Calu3 (cell line): ENCODE measurements around the gene TBPL2. TPM values are rescaled to one million over a fixed set of nuclear protein-coding genes. Genes with fewer than 3 reads are reported as not detected.
"Not testable (repeated sequence)": the region's sequence is repeated elsewhere in the genome, so short reads cannot be mapped to it uniquely, and the experiment has no call there.

Experiments
- BruUV-seq: library from RNA; stranded (reverse); fragments of 400-500 nt; replicated peaks from 2 replicates; lab custom pipeline; 2021; lab: Mats Ljungman, UMichigan
- CTCF ChIA-PET: fragments of 300-600 bp; sonication (Branson Sonifier 250); formaldehyde crosslinking; loops from one replicate; lab custom pipeline; 2022; ENCODE audit warnings: antibody characterized with exemption; lab: Charles Lee
- DNase-seq: peaks from one replicate; pipeline ENCODE4 v3.0.0; 2022
- H3K27ac Mint-ChIP-seq: one replicate; pipeline ENCODE4 v1.8.0; 2022; ENCODE audit warnings: mixed read lengths; ENCODE audit not compliant: unreplicated experiment
- H3K27me3 Mint-ChIP-seq: one replicate; pipeline ENCODE4 v1.8.0; 2022; ENCODE audit warnings: mixed read lengths; ENCODE audit not compliant: unreplicated experiment
- H3K36me3 Mint-ChIP-seq: one replicate; pipeline ENCODE4 v1.8.0; 2022; ENCODE audit warnings: mild to moderate bottlenecking, moderate library complexity, mixed read lengths; ENCODE audit not compliant: insufficient read depth, unreplicated experiment
- H3K4me1 Mint-ChIP-seq: one replicate; pipeline ENCODE4 v1.8.0; 2022; ENCODE audit warnings: mild to moderate bottlenecking, low read depth, mixed read lengths; ENCODE audit not compliant: unreplicated experiment
- H3K4me3 Mint-ChIP-seq: one replicate; pipeline ENCODE4 v1.8.0; 2022; ENCODE audit warnings: mild to moderate bottlenecking, low read depth, moderate library complexity, mixed read lengths; ENCODE audit not compliant: unreplicated experiment
- H3K9me3 Mint-ChIP-seq: one replicate; pipeline ENCODE4 v1.8.0; 2022; ENCODE audit warnings: low read depth, mixed read lengths; ENCODE audit not compliant: unreplicated experiment
- intact Hi-C: fragments of 100-400 bp; cut with micrococcal nuclease; formaldehyde crosslinking; loops from one replicate; pipeline ENCODE4 v1.10.0; 2022; ENCODE audit not compliant: unreplicated experiment
- total RNA-seq: library from RNA; stranded (reverse); gene quantifications from 2 replicates; pipeline ENCODE4 v1.2.3, GENCODE V29; 2022
- TF ChIP-seq, protein P1 (sequence below): fragments of 200-600 bp; IDR thresholded peaks from one replicate; pipeline ENCODE4 v1.8.0; 2022; ENCODE audit warnings: antibody characterized with exemption; ENCODE audit not compliant: unreplicated experiment

TBPL2 gene
- total RNA-seq, 1 experiment from 2014 or later: not detected

DNA sequence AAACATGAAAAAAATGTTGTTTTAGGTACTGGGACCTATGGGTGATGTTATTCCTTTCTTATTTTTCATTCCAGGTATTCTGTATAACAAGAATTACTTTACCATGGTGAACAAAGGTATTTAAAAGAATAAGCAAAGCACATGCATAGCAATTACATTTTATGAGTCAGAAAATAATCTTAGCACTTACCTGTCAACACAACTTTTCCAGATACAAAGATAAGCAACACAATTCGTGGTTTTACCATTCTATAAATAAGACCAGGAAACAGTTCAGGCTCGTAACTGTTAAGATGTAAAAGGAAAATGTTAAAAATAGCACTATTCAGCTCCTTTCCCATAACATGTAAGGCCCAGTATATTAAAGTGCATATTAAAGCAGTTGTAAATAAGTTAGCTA is 16.4 kb downstream of the TBPL2 start:
- H3K4me3 Mint-ChIP-seq: no peak overlapping the region
- H3K27me3 Mint-ChIP-seq: no peaks in the 10 kb centered on the region
- H3K4me1 Mint-ChIP-seq: peaks cover 13% of the 10 kb centered on the region
- TF ChIP-seq, protein P1, sequence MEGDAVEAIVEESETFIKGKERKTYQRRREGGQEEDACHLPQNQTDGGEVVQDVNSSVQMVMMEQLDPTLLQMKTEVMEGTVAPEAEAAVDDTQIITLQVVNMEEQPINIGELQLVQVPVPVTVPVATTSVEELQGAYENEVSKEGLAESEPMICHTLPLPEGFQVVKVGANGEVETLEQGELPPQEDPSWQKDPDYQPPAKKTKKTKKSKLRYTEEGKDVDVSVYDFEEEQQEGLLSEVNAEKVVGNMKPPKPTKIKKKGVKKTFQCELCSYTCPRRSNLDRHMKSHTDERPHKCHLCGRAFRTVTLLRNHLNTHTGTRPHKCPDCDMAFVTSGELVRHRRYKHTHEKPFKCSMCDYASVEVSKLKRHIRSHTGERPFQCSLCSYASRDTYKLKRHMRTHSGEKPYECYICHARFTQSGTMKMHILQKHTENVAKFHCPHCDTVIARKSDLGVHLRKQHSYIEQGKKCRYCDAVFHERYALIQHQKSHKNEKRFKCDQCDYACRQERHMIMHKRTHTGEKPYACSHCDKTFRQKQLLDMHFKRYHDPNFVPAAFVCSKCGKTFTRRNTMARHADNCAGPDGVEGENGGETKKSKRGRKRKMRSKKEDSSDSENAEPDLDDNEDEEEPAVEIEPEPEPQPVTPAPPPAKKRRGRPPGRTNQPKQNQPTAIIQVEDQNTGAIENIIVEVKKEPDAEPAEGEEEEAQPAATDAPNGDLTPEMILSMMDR: no peak
- intact Hi-C loops: no loop called here
- H3K36me3 Mint-ChIP-seq: no peaks in the 10 kb centered on the region
- BruUV-seq: no TSS peak
- no peak for DNase-seq
- H3K27ac Mint-ChIP-seq: no peak overlapping the region
- H3K9me3 Mint-ChIP-seq: no peaks in the 10 kb centered on the region
- CTCF ChIA-PET: interaction anchor here (0.6 to 0.7 kb wide), 2 partner anchors 216 to 256 kb away, joined by 3 to 4 read pairs; no protein-coding TSS in a partner anchor

DNA sequence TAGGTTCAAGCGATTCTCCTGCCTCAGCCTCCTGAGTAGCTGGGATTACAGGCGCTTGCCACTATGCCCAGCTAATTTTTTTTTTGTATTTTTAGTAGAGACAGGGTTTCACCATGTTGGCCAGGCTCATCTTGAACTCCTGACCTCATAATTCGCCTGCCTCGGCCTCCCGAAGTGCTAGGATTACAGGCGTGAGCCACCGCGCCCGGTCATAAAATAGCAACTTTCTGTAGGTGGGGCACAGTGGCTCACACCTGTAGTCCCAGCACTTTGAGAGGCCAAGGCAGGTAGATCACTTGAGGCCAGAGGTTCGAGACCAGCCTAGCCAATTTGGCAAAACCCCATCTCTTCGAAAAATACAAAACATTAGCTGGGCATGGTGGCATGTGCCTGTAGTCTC is 18.1 kb downstream of the TBPL2 start:
- intact Hi-C loops, H3K9me3 Mint-ChIP-seq, BruUV-seq, H3K27me3 Mint-ChIP-seq, CTCF ChIA-PET, H3K4me3 Mint-ChIP-seq, DNase-seq, H3K36me3 Mint-ChIP-seq, H3K27ac Mint-ChIP-seq: not testable (repeated sequence)
- peaks cover 13% of the 10 kb centered on the region for H3K4me1 Mint-ChIP-seq

DNA sequence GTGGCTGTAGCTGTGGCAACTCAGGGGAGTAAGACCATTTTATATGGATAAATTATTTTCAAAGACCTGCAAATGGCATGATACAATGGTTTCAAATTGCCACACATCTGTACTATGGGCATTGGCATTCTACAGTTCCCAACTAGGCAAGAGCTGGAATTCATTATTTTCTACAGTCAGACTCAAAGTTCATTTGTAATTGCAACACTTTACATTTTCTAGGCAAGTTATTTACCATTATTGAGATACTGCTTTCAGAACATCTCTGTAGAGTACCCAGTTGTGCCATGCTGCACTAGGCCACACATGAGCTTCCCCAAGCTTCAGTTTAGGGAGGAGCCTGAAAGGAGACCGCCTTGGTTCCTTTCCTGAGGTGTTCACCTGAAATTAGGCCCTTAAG is 20.8 kb downstream of the TBPL2 start:
- H3K4me3 Mint-ChIP-seq: no peak overlapping the region
- TF ChIP-seq, protein P1: no peak
- BruUV-seq: no TSS peak
- H3K4me1 Mint-ChIP-seq: no peaks in the 10 kb centered on the region
- no peaks in the 10 kb centered on the region for H3K9me3 Mint-ChIP-seq
- H3K27me3 Mint-ChIP-seq: no peaks in the 10 kb centered on the region
- no peak overlapping the region for H3K27ac Mint-ChIP-seq
- DNase-seq: no peak
- H3K36me3 Mint-ChIP-seq: no peaks in the 10 kb centered on the region
- CTCF ChIA-PET: no interaction called here
- intact Hi-C loops: no loop called here

DNA sequence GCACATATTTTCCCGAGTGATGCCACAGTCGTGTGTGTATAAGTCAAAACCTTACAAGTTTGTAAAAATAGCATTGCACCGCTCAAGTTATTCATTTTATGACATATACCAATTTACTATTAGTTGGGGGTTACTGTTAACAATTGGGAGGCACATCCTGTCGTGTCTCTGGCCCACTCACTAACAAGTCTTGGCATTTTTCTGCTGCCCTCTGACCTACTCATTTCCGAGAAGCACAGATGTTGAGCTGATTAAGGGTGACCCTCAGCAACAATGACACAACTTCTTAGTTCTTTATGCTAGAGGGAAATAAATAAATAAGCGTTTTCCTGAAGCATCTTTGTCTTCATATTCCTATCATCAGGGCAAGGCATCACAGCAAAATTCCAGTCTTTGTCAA is 22.0 kb downstream of the TBPL2 start:
- H3K4me3 Mint-ChIP-seq: no peak overlapping the region
- CTCF ChIA-PET: no interaction called here
- H3K36me3 Mint-ChIP-seq: no peaks in the 10 kb centered on the region
- H3K27ac Mint-ChIP-seq: no peak overlapping the region
- no peak for DNase-seq
- TF ChIP-seq, protein P1: no peak
- no TSS peak for BruUV-seq
- intact Hi-C loops: no loop called here
- H3K4me1 Mint-ChIP-seq: no peaks in the 10 kb centered on the region
- H3K27me3 Mint-ChIP-seq: no peaks in the 10 kb centered on the region
- no peaks in the 10 kb centered on the region for H3K9me3 Mint-ChIP-seq

DNA sequence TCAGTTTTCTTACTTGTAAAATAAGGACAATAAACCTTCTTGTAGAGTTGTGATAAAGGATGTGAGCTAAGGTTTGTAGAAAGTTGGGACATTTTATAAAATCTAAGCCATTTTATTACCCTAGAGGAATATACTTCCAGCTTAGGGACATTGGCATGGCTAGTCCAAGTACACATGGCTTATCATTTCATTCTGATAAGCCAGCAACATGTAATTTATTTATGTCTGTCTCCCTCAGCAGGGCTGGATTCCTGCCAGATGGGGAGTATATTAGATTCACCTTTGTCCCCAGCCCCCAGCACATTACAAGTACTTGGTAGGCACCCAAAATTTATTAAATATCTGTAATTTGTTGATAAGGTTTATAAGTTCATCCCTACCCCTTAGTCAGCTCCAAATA is 22.5 kb downstream of the TBPL2 start:
- Mint-ChIP-seq H3K27ac (no peak overlapping the region), H3K36me3 (no peaks in the 10 kb centered on the region), H3K4me1 (no peaks in the 10 kb centered on the region), H3K27me3 (no peaks in the 10 kb centered on the region), H3K9me3 (no peaks in the 10 kb centered on the region), H3K4me3 (no peak overlapping the region)
- TF ChIP-seq, protein P1: no peak
- DNase-seq: no peak
- intact Hi-C loops: no loop called here
- no TSS peak for BruUV-seq
- CTCF ChIA-PET: no interaction called here
